NCI-H345 (cell line): ENCODE data around the gene STARD7.
"Not testable (repeated sequence)": the region's sequence is repeated elsewhere in the genome, so short reads cannot be mapped to it uniquely, and the experiment has no call there.

Experiments
- DNase-seq: peaks from one replicate; lab custom pipeline; 2025; lab: John Stamatoyannopoulos, UW

Gene STARD7

GRCh38 chr2:96163415-96163767 lies 45.2 kb downstream of the STARD7 start:
- DNase-seq = no peak

- DNase-seq = no peak
These were observed 46.7 kb downstream of the STARD7 start for GRCh38 chr2:96161898-96162297.

GRCh38 chr2:96160366-96160765 lies 48.3 kb downstream of the STARD7 start:
- DNase-seq = not testable (repeated sequence)

GRCh38 chr2:96159084-96159830 lies 49.4 kb downstream of the STARD7 start:
- DNase-seq = no peak

- no peak for DNase-seq
These were observed 50.1 kb downstream of the STARD7 start for GRCh38 chr2:96158554-96158940.

- DNase-seq = no peak
These were observed 50.7 kb downstream of the STARD7 start for GRCh38 chr2:96157649-96158553.

GRCh38 chr2:96156926-96157648 lies 51.5 kb downstream of the STARD7 start:
- no peak for DNase-seq

GRCh38 chr2:96156011-96156820 lies 52.4 kb downstream of the STARD7 start:
- DNase-seq = no peak

- DNase-seq = no peak
These were observed 53.9 kb downstream of the STARD7 start for GRCh38 chr2:96154506-96155380.

GRCh38 chr2:96153991-96154431 lies 54.6 kb downstream of the STARD7 start:
- DNase-seq = no peak

- no peak for DNase-seq
These were observed 55.3 kb downstream of the STARD7 start for GRCh38 chr2:96153291-96153713.

- DNase-seq = no peak
These were observed 56.1 kb downstream of the STARD7 start for GRCh38 chr2:96152304-96153161.

- no peak for DNase-seq
These were observed 56.9 kb downstream of the STARD7 start for GRCh38 chr2:96151595-96152303.

GRCh38 chr2:96150791-96151594 lies 57.6 kb downstream of the STARD7 start:
- DNase-seq = no peak

GRCh38 chr2:96150007-96150640 lies 58.5 kb downstream of the STARD7 start:
- DNase-seq = no peak

GRCh38 chr2:96148410-96149217 lies 60.0 kb downstream of the STARD7 start:
- no peak for DNase-seq
